HL-60 (cell line): ENCODE data around the gene RHNO1.

Experiments
- DNase-seq, 2 experiments: peaks; one replicate each; pipeline ENCODE4 v3.0.0-alpha.2; 2010 to 2020; ENCODE audit warnings: low read depth in 1 of 2, low spot score in 1 of 2
- H3K27ac ChIP-seq: fragments of 250-450 bp; sonication (Bioruptor Pico); replicated peaks from 2 replicates; pipeline ENCODE4 v1.5.1; 2020; ENCODE audit warnings: mild to moderate bottlenecking, moderate library complexity
- H3K27me3 ChIP-seq: fragments of 250-450 bp; sonication (Bioruptor Pico); 2 replicates; pipeline ENCODE4 v1.5.1; 2021; ENCODE audit warnings: mild to moderate bottlenecking, moderate library complexity; ENCODE audit not compliant: insufficient read depth, poor library complexity, severe bottlenecking
- H3K4me3 ChIP-seq: replicated peaks from 2 replicates; pipeline ENCODE4 v1.5.1; 2011; ENCODE audit warnings: mild to moderate bottlenecking, control low read depth, low read length; ENCODE audit not compliant: insufficient read depth
- GABPA ChIP-seq: IDR thresholded peaks from 2 replicates; pipeline ENCODE4 v1.6.1; 2012; ENCODE audit warnings: low read depth
- POLR2AphosphoS5 ChIP-seq: IDR thresholded peaks from 2 replicates; pipeline ENCODE4 v1.6.1; 2012; ENCODE audit warnings: low read depth
- SPI1 ChIP-seq: IDR thresholded peaks from 2 replicates; pipeline ENCODE4 v1.6.1; 2012; ENCODE audit warnings: low read depth, mild to moderate bottlenecking, borderline replicate concordance
- TF ChIP-seq, protein P1 (sequence below): IDR thresholded peaks from one replicate; pipeline ENCODE4 v1.5.1; 2011; ENCODE audit warnings: low read length, control low read depth, inconsistent platforms; ENCODE audit not compliant: insufficient read depth
- TF ChIP-seq, protein P2 (sequence below): IDR thresholded peaks from 2 replicates; pipeline ENCODE4 v1.6.1; 2012; ENCODE audit warnings: low read depth; ENCODE audit not compliant: insufficient replicate concordance

The RHNO1 gene

DNA sequence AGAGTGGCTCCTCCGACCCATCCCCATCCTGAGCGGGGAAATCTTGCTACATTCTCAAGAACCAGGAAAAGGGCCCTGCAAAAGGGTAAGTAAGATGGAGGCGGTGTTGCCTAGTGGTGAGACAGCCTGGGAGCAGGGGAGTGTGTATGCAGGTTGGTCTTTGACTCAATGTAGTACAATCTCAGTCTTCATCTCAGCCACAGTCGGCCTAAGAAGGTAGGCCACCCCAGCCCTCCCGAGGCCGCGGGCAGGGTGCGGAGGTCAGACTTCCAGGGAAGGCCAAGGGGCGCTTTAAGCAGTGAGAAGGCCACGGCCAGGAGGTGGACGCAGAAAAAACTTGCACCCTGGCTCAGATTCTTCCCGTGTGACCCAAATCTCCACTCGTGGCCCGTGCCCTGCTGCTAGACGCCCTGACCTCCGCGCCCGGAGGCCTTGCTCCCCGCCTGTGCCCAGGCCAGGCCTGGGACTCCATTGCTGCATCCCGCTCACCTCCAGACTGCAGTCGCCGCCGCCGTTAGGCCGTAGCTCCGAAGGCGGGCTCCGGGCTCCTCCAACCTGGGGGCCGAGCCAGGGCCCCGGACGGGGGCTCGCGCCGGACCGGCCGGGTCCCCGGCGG lies 484 bp upstream of the RHNO1 start:
- Histone ChIP-seq H3K27ac (peak overlapping the region; percentile 95), H3K27me3 (no peaks in the 10 kb centered on the region), H3K4me3 (peak overlapping the region; percentile 80)
- TF ChIP-seq POLR2AphosphoS5 (no peak; the same call in 1 of the 2 replicates), SPI1 (no peak), GABPA (no peak)
- TF ChIP-seq, protein P1, sequence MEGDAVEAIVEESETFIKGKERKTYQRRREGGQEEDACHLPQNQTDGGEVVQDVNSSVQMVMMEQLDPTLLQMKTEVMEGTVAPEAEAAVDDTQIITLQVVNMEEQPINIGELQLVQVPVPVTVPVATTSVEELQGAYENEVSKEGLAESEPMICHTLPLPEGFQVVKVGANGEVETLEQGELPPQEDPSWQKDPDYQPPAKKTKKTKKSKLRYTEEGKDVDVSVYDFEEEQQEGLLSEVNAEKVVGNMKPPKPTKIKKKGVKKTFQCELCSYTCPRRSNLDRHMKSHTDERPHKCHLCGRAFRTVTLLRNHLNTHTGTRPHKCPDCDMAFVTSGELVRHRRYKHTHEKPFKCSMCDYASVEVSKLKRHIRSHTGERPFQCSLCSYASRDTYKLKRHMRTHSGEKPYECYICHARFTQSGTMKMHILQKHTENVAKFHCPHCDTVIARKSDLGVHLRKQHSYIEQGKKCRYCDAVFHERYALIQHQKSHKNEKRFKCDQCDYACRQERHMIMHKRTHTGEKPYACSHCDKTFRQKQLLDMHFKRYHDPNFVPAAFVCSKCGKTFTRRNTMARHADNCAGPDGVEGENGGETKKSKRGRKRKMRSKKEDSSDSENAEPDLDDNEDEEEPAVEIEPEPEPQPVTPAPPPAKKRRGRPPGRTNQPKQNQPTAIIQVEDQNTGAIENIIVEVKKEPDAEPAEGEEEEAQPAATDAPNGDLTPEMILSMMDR = no peak
- TF ChIP-seq, protein P2, sequence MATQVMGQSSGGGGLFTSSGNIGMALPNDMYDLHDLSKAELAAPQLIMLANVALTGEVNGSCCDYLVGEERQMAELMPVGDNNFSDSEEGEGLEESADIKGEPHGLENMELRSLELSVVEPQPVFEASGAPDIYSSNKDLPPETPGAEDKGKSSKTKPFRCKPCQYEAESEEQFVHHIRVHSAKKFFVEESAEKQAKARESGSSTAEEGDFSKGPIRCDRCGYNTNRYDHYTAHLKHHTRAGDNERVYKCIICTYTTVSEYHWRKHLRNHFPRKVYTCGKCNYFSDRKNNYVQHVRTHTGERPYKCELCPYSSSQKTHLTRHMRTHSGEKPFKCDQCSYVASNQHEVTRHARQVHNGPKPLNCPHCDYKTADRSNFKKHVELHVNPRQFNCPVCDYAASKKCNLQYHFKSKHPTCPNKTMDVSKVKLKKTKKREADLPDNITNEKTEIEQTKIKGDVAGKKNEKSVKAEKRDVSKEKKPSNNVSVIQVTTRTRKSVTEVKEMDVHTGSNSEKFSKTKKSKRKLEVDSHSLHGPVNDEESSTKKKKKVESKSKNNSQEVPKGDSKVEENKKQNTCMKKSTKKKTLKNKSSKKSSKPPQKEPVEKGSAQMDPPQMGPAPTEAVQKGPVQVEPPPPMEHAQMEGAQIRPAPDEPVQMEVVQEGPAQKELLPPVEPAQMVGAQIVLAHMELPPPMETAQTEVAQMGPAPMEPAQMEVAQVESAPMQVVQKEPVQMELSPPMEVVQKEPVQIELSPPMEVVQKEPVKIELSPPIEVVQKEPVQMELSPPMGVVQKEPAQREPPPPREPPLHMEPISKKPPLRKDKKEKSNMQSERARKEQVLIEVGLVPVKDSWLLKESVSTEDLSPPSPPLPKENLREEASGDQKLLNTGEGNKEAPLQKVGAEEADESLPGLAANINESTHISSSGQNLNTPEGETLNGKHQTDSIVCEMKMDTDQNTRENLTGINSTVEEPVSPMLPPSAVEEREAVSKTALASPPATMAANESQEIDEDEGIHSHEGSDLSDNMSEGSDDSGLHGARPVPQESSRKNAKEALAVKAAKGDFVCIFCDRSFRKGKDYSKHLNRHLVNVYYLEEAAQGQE = no peak
- peak in 1 of 2 experiments; percentile 34 for DNase-seq

DNA sequence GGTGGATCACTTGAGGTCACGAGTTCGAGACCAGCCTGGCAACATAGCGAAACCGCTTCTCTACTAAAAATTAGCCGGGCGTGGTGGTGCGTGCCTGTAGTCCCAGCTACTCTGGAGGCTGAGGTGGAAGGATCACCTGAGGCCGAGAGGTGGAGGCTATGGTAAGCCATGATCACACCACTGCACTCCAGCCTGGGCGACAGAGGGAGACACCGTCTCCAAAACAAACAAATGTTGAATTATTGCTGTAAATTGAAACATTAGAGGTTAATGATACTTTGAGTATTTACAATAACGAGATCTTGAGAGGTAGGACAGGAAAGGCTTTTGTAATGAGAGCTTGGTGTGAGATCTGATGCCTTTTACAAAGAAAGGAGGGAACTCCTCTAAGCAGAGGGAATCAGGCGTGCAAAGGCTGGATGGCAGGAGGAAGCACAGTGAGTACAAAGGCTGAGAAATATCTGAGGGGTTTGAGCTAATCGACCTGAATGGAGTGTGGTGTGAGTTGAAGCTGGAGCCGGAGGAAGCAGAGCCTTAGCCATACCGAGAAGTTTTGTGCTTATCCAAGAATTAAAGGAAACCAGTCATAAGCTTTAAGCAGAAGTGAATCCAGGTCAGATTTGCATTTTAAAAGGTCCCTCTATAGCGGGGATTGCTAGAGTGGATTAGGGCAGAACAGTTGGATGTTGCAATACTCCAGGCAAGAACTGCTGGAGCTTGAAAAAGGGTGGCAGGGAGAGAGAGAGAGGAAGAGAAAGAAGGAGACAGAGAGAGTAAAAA lies 1.1 kb downstream of the RHNO1 start:
- Histone ChIP-seq H3K4me3 (peak overlapping the region; percentile 80), H3K27ac (peak overlapping the region; percentile 95), H3K27me3 (no peaks in the 10 kb centered on the region)
- TF ChIP-seq GABPA (no peak), SPI1 (peak; percentile 40; the same call in 1 of the 2 replicates), POLR2AphosphoS5 (no peak)
- TF ChIP-seq, protein P1 = no peak
- TF ChIP-seq, protein P2 = no peak
- peak in 1 of 2 experiments; percentile 68 for DNase-seq

DNA sequence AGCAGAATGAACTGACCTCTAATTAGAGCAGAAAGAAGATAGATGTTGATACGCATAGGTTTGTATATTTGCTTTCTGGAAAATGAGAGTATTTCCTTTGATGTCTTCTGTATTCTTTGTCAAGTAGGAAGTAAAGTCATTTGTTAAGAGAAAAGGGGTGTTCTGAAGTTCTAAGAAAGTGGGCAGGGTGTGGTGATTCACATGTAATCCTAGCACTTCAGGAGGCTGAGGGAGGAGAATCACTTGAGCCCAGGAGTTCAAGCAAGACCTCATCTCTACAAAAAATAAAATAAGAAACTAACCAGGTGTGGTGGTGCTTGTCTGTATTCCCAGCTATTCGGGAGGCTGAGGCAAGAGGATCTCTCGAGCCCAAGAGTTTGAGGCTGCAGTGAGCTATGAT lies 2.8 kb downstream of the RHNO1 start:
- H3K27me3 ChIP-seq = no peaks in the 10 kb centered on the region
- H3K27ac ChIP-seq = no peak overlapping the region

More for the DNA sequence above, 2.8 kb downstream of the RHNO1 start:
- TF ChIP-seq SPI1 (no peak), POLR2AphosphoS5 (no peak), GABPA (no peak)
- TF ChIP-seq, protein P2 = no peak
- TF ChIP-seq, protein P1 = no peak
- DNase-seq = no peak
- no peak overlapping the region for H3K4me3 ChIP-seq
